Stimulated activated CD4-positive, alpha-beta T cell treated with anti-CD3 and anti-CD28 coated beads, Interleukin-2, amount 100 ng/mL, for 48 hours (primary cell): ENCODE results near the gene CD9.

Experiments
- DNase-seq, 2 donors: peaks; one replicate each; pipeline ENCODE4 v3.0.0-alpha.2; 2020

CD9 gene

GRCh38 chr12:6250343-6250742 lies 50.1 kb downstream of the CD9 start:
- no peak for DNase-seq

DNA sequence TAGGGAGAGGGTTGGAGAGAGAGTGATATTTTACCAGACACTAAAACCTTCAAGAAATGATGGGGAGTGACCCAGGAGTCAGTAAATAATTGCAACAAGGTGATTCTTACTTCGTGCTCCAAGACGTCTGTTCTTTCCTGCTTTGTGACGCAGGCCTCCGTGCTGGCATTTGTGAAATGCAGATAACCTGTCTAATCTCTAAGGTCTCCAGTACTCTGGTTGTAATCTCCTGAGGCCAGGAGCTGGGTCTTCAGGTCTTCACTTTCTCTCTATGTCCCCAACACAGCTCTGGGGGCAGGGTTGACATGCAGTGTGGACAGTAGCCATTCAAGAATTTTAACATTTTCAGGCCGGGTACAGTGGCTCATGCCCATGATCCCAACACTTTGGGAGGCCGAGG lies 53.1 kb downstream of the CD9 start:
- no peak for DNase-seq

DNA sequence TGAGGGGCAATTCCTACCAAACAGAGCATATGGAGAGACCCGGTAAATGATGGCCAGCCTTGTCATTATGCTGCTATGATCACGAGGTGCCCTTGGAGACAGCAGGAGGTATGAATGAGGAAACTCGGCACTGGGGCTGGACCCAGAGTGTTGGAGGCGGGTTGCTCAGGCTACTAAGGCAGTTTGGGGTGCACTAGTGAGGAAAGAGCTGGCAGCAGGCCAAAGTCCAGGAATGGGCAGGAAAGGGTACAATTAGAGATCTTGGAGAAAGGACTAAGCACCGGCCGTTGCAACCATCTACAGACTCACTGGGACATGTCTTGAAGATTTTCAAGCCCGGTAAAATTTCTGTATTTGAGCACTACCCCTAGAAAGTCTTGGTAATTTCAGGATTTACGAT lies 54.3 kb downstream of the CD9 start:
- DNase-seq = no peak

DNA sequence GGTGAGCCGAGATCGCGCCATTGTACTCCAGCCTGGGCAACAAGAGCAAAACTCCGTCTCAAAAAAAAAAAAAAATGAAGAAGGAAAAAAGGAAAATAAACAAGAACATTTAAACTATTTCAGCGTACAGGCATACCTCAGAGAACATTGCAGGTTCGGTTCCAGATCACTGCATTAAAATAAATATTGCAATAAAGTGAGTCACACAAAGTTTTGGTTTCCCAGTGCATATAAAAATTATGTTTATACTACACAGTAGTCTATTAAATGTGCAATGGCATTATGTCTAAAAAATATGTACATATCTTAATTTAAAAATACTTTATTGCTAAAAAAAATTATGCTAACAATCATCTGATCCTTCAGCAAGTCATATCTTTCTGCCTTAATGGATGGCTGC lies 56.8 kb downstream of the CD9 start:
- no peak for DNase-seq

GRCh38 chr12:6262211-6262610 lies 62.0 kb downstream of the CD9 start:
- DNase-seq = no peak

- DNase-seq = no peak
Measured at GRCh38 chr12:6262623-6263022, 62.4 kb downstream of the CD9 start.

- no peak for DNase-seq
Measured at GRCh38 chr12:6263931-6264330, 63.7 kb downstream of the CD9 start.

DNA sequence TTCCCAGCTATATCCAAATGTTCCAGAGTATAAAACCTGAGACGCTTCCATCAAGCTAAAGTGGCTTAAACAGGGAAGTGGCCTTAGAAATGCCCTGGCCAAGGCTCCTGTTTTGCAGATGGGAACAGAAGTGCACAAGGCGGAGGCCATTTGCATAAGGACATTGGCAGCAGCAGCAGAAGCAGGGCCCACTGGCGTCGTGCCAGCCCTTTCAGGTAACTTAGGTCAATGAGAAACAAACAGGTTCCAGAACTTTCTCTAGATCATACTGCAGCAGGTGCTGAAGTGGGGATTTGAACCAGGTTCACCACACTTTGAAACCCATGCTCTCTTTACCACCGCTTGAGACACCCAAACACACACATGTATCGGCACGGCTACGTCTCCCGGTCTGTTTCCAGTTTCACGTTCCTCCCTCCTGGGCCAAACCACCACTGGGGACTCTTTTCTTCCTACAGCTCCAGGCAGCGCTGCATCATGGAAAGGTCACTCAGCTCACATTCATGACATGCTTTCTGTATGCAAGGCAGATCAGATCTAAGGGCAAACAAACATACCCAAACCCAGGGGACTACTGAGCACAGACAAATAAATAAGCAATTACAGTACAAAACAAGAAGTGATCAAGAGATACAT lies 64.3 kb downstream of the CD9 start:
- DNase-seq = no peak

GRCh38 chr12:6265038-6265405 lies 64.8 kb downstream of the CD9 start:
- no peak for DNase-seq

DNA sequence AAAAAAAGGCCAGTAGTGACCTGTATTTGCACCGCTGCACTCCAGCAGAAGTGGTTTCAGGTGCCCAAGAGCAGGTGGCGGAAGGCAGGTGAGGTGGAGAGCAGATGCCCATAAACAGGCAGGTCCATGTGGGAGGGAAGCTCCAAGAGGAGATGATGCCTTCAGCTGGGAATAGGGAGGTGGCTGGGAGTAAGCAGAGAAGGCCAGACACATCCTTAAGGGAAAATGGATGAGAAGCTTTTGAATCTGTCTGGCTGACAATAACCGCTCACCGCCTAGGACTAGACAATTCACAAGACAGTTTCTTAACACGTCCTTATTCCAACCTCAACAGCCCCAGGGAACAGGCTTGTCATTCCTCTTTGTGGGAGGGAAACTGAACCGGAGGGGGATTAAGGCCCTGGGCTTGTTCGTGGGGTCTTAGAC lies 66.4 kb downstream of the CD9 start:
- no peak for DNase-seq

DNA sequence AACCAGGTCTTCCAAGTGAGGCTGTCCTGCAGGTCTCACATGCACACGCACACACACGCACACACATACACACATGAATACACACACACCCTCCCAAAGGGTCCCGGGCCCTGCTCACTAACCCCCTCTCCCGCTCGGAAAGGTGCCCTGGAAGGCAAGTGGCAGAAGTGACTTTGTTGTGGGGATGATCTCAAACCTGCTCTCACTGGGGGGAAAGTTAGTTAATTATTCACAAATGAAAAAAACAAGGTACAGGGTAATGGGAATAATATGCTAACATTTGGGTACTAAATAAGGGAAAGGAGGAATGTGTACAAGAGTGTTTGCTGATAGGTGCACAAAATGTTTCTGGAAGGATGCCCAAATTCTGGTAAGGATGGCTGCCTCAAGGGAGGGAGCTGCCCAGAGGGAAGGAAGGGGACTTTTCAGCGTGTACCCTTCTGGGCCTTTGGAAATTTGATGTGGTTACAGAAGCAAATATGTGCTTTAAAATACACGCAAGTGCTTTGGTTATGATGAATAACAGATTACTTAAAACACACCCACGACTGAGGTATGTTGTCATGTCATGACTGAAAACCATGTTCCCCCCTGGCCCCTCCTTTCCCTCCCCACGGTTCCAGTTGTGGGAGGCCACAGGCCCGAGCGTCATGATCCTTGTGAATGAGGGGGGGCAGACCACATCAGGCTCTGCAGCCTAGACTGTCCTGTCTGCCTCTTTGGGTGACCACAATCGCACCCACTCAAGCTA lies 66.9 kb downstream of the CD9 start:
- peak; percentile 42 to 60 for DNase-seq

DNA sequence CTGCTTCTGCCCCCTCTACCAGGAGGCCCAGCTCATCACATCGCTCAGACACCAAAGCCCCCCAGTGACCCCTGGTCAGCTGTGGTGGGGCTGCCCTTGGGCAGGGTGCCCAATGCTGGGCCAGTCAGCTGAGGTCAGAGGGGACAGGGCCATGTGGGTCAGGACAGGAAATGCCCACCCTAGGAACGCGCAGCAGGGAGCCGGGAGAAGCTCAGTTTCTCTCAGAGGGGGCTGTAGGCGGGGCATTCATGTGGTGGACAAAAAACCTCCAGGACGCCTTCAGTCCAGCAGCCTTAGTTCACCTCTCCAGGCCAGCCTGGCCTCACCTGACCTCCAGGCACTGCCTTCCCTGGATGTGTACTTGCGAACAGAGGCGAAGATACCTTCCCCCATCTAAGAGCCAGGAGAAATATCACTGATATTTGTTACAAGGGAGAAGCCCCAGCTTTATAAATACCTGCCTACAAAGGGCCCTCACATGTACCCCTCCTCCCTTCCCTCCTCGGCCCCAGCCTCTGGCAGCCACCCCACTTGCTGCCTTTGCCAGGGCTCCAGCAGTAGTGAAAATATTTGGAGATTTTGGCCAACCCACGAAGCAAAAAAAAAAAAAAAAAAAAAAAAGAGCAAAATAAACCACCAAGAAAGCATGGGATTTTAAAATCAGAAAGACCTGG lies 68.4 kb downstream of the CD9 start:
- no peak for DNase-seq

- no peak for DNase-seq
Measured at GRCh38 chr12:6269986-6270385, 69.8 kb downstream of the CD9 start.

- no peak for DNase-seq
Measured at GRCh38 chr12:6271281-6271680, 71.1 kb downstream of the CD9 start.

DNA sequence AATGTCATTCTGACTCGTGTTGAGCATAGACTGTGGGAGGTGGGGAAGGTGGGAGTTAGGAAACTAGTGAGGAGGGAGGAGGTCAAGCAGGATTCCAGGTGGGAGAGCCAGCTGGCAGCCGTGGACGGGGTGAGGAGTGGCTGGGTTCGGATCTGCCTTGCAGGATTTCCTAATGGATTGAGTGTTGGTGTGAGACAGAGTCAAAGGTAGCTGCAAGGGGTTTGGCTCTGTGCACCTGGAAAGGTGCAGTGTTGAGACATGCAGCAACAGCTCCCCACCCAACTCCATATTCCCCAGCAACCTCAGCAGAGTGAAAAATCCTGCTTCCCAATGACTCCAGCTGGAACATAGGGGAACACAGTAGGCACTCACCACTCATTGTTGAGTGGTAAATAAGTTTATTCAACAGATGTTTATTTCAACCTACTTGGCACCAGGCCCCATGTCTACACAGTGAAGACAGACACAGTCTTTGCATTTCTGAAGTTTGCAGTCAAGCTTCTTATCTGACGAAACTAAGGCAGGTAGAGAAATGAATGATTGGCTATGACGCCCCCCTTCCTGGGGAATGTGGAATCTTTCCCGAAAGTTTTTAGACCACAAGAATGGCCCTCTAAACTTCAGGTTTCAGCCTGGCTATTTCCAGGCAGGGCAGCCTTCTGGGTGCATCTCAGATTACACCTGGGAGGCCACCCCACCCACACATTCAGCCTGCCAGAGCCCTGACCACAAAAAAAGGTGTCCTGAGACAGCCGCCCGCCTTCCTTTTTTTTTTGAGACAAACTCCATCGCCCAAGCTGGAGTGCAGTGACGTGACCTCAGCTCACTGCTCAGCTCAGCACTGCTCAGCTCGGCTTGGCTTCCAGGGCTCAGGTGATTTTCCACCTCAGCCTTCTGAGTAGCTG lies 72.4 kb downstream of the CD9 start:
- DNase-seq = no peak

DNA sequence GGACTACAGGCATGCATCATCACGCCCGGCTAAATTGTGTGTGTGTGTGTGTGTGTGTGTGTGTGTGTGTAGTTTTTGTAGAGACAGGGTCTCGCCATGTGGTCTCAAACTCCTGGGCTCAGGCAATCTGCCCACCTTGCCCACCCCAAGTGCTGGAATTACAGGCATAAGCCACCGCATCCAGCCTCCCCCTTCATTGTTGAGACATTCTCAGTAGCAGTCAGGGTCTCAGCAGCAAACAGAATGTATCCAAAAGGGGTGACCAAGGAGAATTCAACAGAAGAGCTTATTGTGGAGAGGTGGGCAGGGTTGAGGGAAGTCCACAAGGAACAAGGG lies 73.0 kb downstream of the CD9 start:
- DNase-seq = no peak

GRCh38 chr12:6273541-6274230 lies 73.5 kb downstream of the CD9 start:
- no peak for DNase-seq

- no peak for DNase-seq
Measured at GRCh38 chr12:6274231-6275221, 74.3 kb downstream of the CD9 start.

- no peak for DNase-seq
Measured at GRCh38 chr12:6275928-6276887, 76.0 kb downstream of the CD9 start.

DNA sequence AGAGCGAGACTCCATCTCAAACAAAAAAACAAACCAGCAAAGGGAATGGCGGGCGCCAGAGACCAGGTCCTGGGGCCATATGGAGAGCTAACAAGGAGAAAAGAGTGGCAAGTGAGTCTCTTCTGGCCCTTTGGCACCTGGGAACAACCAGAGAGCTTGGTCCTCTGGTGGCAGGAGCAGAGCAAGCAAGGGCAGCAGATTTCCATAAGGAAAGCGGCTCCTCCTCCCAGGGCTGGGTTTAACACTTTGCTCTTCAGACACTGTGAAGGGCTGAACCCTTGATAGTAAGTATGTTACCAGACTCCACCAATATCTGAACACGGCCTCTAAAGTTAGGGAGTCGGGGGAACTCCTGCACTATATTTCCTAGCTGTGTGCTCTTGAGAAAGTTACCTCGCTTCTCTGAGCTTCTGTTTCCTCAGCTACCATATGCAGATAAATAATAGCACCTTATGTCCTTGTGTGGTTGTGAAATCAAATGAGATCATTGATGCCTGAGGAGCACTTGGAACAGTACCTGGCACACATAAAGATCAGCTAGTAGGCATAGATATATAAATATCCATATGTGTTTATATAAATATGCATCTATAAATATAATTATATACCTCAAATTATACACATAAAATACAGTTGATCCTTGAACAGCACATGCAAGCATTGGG lies 76.9 kb downstream of the CD9 start:
- no peak for DNase-seq
